Stimulated activated effector memory CD8-positive, alpha-beta T cell treated with anti-CD3 and anti-CD28 coated beads, Interleukin-12 subunit alpha, Interleukin-12 subunit beta, amount 100 ng/mL, for 72 hours (primary cell): Measurements from ENCODE around the gene CLIC1.
A peak's percentile ranks its signal among the peaks of the same experiment; 100 is the strongest.

Source experiments
- ATAC-seq: fragments of 150-1000 bp; cut with Tn5 transposase; 2 replicates; pipeline ENCODE4 v1.10.0; 2021
- DNase-seq, 2 donors: peaks; one replicate each; pipeline ENCODE4 v3.0.0; 2021 to 2022; ENCODE audit warnings: low spot score in 2 of 2
- H3K27ac Mint-ChIP-seq: one replicate; pipeline ENCODE4 v1.8.0; 2022; ENCODE audit warnings: mild to moderate bottlenecking, mixed read lengths
- H3K36me3 Mint-ChIP-seq: one replicate; pipeline ENCODE4 v1.8.0; 2022; ENCODE audit warnings: mild to moderate bottlenecking, mixed read lengths
- H3K4me1 Mint-ChIP-seq: one replicate; pipeline ENCODE4 v1.8.0; 2022; ENCODE audit warnings: mixed read lengths
- H3K4me3 Mint-ChIP-seq: one replicate; pipeline ENCODE4 v1.8.0; 2022; ENCODE audit warnings: mild to moderate bottlenecking, mixed read lengths
- H3K9me3 Mint-ChIP-seq: one replicate; pipeline ENCODE4 v1.8.0; 2022; ENCODE audit warnings: mixed read lengths

CLIC1 gene

GRCh38 chr6:31760790-31761189 is 24.5 kb upstream of the CLIC1 start:
- H3K4me3 Mint-ChIP-seq: no peak overlapping the region
- DNase-seq: no peak
- peaks cover 22% of the 10 kb centered on the region for H3K36me3 Mint-ChIP-seq
- peaks cover 17% of the 10 kb centered on the region for H3K4me1 Mint-ChIP-seq
- H3K27ac Mint-ChIP-seq: no peak overlapping the region
- no peaks in the 10 kb centered on the region for H3K9me3 Mint-ChIP-seq
- no peak for ATAC-seq

GRCh38 chr6:31758281-31758680 is 22.0 kb upstream of the CLIC1 start:
- H3K4me1 Mint-ChIP-seq: peaks cover 7% of the 10 kb centered on the region
- H3K4me3 Mint-ChIP-seq: no peak overlapping the region
- ATAC-seq (no peak), DNase-seq (no peak)
- no peak overlapping the region for H3K27ac Mint-ChIP-seq
- H3K9me3 Mint-ChIP-seq: no peaks in the 10 kb centered on the region
- peaks cover 30% of the 10 kb centered on the region for H3K36me3 Mint-ChIP-seq

GRCh38 chr6:31752739-31753319 is 16.5 kb upstream of the CLIC1 start:
- Mint-ChIP-seq H3K27ac (no peak overlapping the region), H3K4me1 (no peaks in the 10 kb centered on the region)

GRCh38 chr6:31750411-31751022 is 14.2 kb upstream of the CLIC1 start:
- H3K4me1 Mint-ChIP-seq: no peaks in the 10 kb centered on the region
- DNase-seq (no peak), ATAC-seq (no peak)
- H3K4me3 Mint-ChIP-seq: no peak overlapping the region
- H3K9me3 Mint-ChIP-seq: no peaks in the 10 kb centered on the region
- H3K36me3 Mint-ChIP-seq: peaks cover 40% of the 10 kb centered on the region
- H3K27ac Mint-ChIP-seq: no peak overlapping the region

More at GRCh38 chr6:31752739-31753319, 16.5 kb upstream of the CLIC1 start:
- H3K4me3 Mint-ChIP-seq: no peak overlapping the region
- peaks cover 18% of the 10 kb centered on the region for H3K36me3 Mint-ChIP-seq
- ATAC-seq (peak; percentile 44), DNase-seq (no peak)
- no peaks in the 10 kb centered on the region for H3K9me3 Mint-ChIP-seq

- no peak for DNase-seq
- H3K27ac Mint-ChIP-seq: no peak overlapping the region
- no peak overlapping the region for H3K4me3 Mint-ChIP-seq
- peaks cover 50% of the 10 kb centered on the region for H3K36me3 Mint-ChIP-seq
- H3K4me1 Mint-ChIP-seq: no peaks in the 10 kb centered on the region
- no peaks in the 10 kb centered on the region for H3K9me3 Mint-ChIP-seq
- no peak for ATAC-seq
Observed at GRCh38 chr6:31749301-31750036, 13.1 kb upstream of the CLIC1 start.

GRCh38 chr6:31744422-31744821 is 8.1 kb upstream of the CLIC1 start:
- H3K27ac Mint-ChIP-seq: no peak overlapping the region
- H3K36me3 Mint-ChIP-seq: peaks cover 92% of the 10 kb centered on the region

GRCh38 chr6:31742894-31743293 is 6.6 kb upstream of the CLIC1 start:
- DNase-seq (no peak), ATAC-seq (no peak)
- H3K4me1 Mint-ChIP-seq: peaks cover 36% of the 10 kb centered on the region
- H3K27ac Mint-ChIP-seq: no peak overlapping the region
- H3K9me3 Mint-ChIP-seq: no peaks in the 10 kb centered on the region
- H3K4me3 Mint-ChIP-seq: no peak overlapping the region
- H3K36me3 Mint-ChIP-seq: peaks cover 84% of the 10 kb centered on the region

More at GRCh38 chr6:31744422-31744821, 8.1 kb upstream of the CLIC1 start:
- Mint-ChIP-seq H3K4me3 (no peak overlapping the region), H3K9me3 (no peaks in the 10 kb centered on the region), H3K4me1 (peaks cover 20% of the 10 kb centered on the region)
- no peak for DNase-seq
- no peak for ATAC-seq

- ATAC-seq (no peak), DNase-seq (no peak)
- H3K9me3 Mint-ChIP-seq: no peaks in the 10 kb centered on the region
- peaks cover 46% of the 10 kb centered on the region for H3K4me1 Mint-ChIP-seq
- peak overlapping the region; percentile 84 for H3K4me3 Mint-ChIP-seq
- peaks cover 74% of the 10 kb centered on the region for H3K36me3 Mint-ChIP-seq
- peak overlapping the region; percentile 68 for H3K27ac Mint-ChIP-seq
Observed at GRCh38 chr6:31741815-31742214, 5.5 kb upstream of the CLIC1 start.

GRCh38 chr6:31740397-31741223 is 4.3 kb upstream of the CLIC1 start:
- Mint-ChIP-seq H3K4me3 (peak overlapping the region; percentile 84), H3K27ac (peak overlapping the region; percentile 92), H3K4me1 (peaks cover 52% of the 10 kb centered on the region), H3K9me3 (no peaks in the 10 kb centered on the region), H3K36me3 (peaks cover 71% of the 10 kb centered on the region)
- DNase-seq (no peak), ATAC-seq (no peak)

GRCh38 chr6:31739639-31740396 is 3.5 kb upstream of the CLIC1 start, which contains the start of gene MSH5:
Gene MSH5 (plus strand): TSS chr6:31740005. CDS start chr6:31740467, 462 bp downstream.
- Mint-ChIP-seq H3K9me3 (no peaks in the 10 kb centered on the region), H3K36me3 (peaks cover 71% of the 10 kb centered on the region)

GRCh38 chr6:31737991-31738979 is 2.0 kb upstream of the CLIC1 start:
- peak; percentile 20 to 75 for DNase-seq
- Mint-ChIP-seq H3K4me3 (peak overlapping the region; percentile 84), H3K27ac (peak overlapping the region; percentile 92), H3K4me1 (peaks cover 67% of the 10 kb centered on the region), H3K9me3 (no peaks in the 10 kb centered on the region), H3K36me3 (peaks cover 72% of the 10 kb centered on the region)
- ATAC-seq: no peak

More at GRCh38 chr6:31739639-31740396, 3.5 kb upstream of the CLIC1 start, which contains the start of gene MSH5:
- H3K4me3 Mint-ChIP-seq: peak within 1 kb of the TSS; percentile 84
- peak within 1 kb of the TSS; percentile 92 for H3K27ac Mint-ChIP-seq
- peak; percentile 85 to 98 for DNase-seq
- peak; percentile 93 for ATAC-seq
- peaks cover 52% of the 10 kb centered on the region for H3K4me1 Mint-ChIP-seq

- Mint-ChIP-seq H3K4me3 (peak overlapping the region; percentile 84), H3K27ac (peak overlapping the region; percentile 92), H3K36me3 (peaks cover 72% of the 10 kb centered on the region), H3K4me1 (peaks cover 71% of the 10 kb centered on the region), H3K9me3 (no peaks in the 10 kb centered on the region)
- no peak for DNase-seq
- no peak for ATAC-seq
Observed at GRCh38 chr6:31737315-31737990, 1.1 kb upstream of the CLIC1 start.

- DNase-seq: no peak
- no peak for ATAC-seq
- H3K36me3 Mint-ChIP-seq: peaks cover 72% of the 10 kb centered on the region
- no peaks in the 10 kb centered on the region for H3K9me3 Mint-ChIP-seq
- H3K4me3 Mint-ChIP-seq: peak overlapping the region; percentile 84
- peak overlapping the region; percentile 92 for H3K27ac Mint-ChIP-seq
- H3K4me1 Mint-ChIP-seq: peaks cover 70% of the 10 kb centered on the region
Observed at GRCh38 chr6:31736768-31737314, 511 bp upstream of the CLIC1 start.
